Keratinocyte (primary cell): ENCODE data around the gene RRAS2. TPM values are rescaled to one million over a fixed set of nuclear protein-coding genes. Genes with fewer than 3 reads are reported as not detected.
"Not testable (repeated sequence)": the region's sequence is repeated elsewhere in the genome, so short reads cannot be mapped to it uniquely, and the experiment has no call there.

Experiments
- DNase-seq: peaks from one replicate; pipeline ENCODE4 v3.0.0-alpha.2; 2011; ENCODE audit warnings: low read depth, missing footprints, low spot score
- FAIRE-seq: peaks from 2 replicates; lab custom pipeline; 2011; peaks lifted over from hg19 to GRCh38; lab: Jason Lieb, UNC
- H2AFZ ChIP-seq: 2 replicates; pipeline ENCODE4 v1.6.0; 2012; ENCODE audit warnings: low read length, control low read depth, inconsistent platforms; ENCODE audit not compliant: control insufficient read depth
- H3K27ac ChIP-seq: 2 replicates; pipeline ENCODE4 v1.5.1; 2011; ENCODE audit warnings: low read length; ENCODE audit not compliant: control insufficient read depth, insufficient read depth
- H3K27me3 ChIP-seq: 3 replicates; pipeline ENCODE4 v1.6.0; 2011; ENCODE audit warnings: low read length; ENCODE audit not compliant: control insufficient read depth, insufficient read depth; ENCODE audit errors: extremely low read depth
- H3K36me3 ChIP-seq, 2 experiments: 2 replicates in 1 of 2; 3 replicates in 1 of 2; pipeline ENCODE4 v1.5.1; 2011; ENCODE audit warnings: low read length in 2 of 2, mild to moderate bottlenecking in 1 of 2; ENCODE audit not compliant: control insufficient read depth in 2 of 2, insufficient read depth in 2 of 2; ENCODE audit errors: extremely low read depth in 1 of 2
- H3K4me1 ChIP-seq: 3 replicates; pipeline ENCODE4 v1.5.1; 2011; ENCODE audit warnings: low read length; ENCODE audit not compliant: control insufficient read depth, insufficient read depth; ENCODE audit errors: extremely low read depth
- H3K4me2 ChIP-seq: 3 replicates; pipeline ENCODE4 v1.6.0; 2011; ENCODE audit warnings: low read depth, low read length; ENCODE audit not compliant: control insufficient read depth, insufficient read depth; ENCODE audit errors: extremely low read depth
- H3K4me3 ChIP-seq, 3 experiments: fragments of 200-600 bp in 1 of 3; sonication (generic) in 1 of 3; 2 replicates in 2 of 3; 3 replicates in 1 of 3; pipeline ENCODE4 v1.5.1; 2011 to 2016; ENCODE audit warnings: low read length in 3 of 3, mild to moderate bottlenecking in 3 of 3, control low read depth in 2 of 3, inconsistent platforms in 1 of 3, low read depth in 1 of 3, mixed read lengths in 1 of 3, mixed run types in 1 of 3, moderate library complexity in 1 of 3; ENCODE audit not compliant: control insufficient read depth in 2 of 3, insufficient read depth in 2 of 3; ENCODE audit errors: extremely low read depth in 1 of 3
- H3K79me2 ChIP-seq: 2 replicates; pipeline ENCODE4 v1.6.0; 2012; ENCODE audit warnings: low read length; ENCODE audit not compliant: control insufficient read depth, insufficient read depth
- H3K9ac ChIP-seq: 3 replicates; pipeline ENCODE4 v1.6.0; 2011; ENCODE audit warnings: low read length; ENCODE audit not compliant: control insufficient read depth, insufficient read depth; ENCODE audit errors: extremely low read depth
- H3K9me1 ChIP-seq: 3 replicates; pipeline ENCODE4 v1.6.0; 2011; ENCODE audit warnings: low read length; ENCODE audit not compliant: control insufficient read depth, insufficient read depth; ENCODE audit errors: extremely low read depth
- H3K9me3 ChIP-seq: 2 replicates; pipeline ENCODE4 v1.5.1; 2012; ENCODE audit warnings: low read depth, low read length; ENCODE audit not compliant: control insufficient read depth
- H4K20me1 ChIP-seq: 3 replicates; pipeline ENCODE4 v1.6.0; 2011; ENCODE audit warnings: low read length; ENCODE audit not compliant: control insufficient read depth, insufficient read depth; ENCODE audit errors: extremely low read depth
- EZH2 ChIP-seq: IDR thresholded peaks from one replicate; pipeline ENCODE4 v1.6.1; 2012; ENCODE audit warnings: inconsistent platforms, mild to moderate bottlenecking, low read length, moderate library complexity
- dilution Hi-C: fragments of 300-500 bp; cut with MboI; formaldehyde crosslinking; loops from one replicate; pipeline ENCODE4 v1.7.0; 2020; ENCODE audit warnings: low sequenced_read_pairs; ENCODE audit not compliant: extremely low pct_ligation_motif_present
- polyA plus RNA-seq, 5 experiments: library from polyadenylated mRNA; depleted of rRNA in 3 of 5; stranded (reverse) in 3 of 5; stranded (forward) in 1 of 5; unstranded in 1 of 5; fragments of >200 nt; gene quantifications; 1 replicate in 1 of 5; 2 replicates in 3 of 5; 3 replicates in 1 of 5; pipeline versions ENCODE4 v1.2.1 to v1.2.3, GENCODE V29; 2011 to 2012; ENCODE audit warnings: missing spikeins in 2 of 5, low read depth in 1 of 5, low replicate concordance in 1 of 5
- TF ChIP-seq, protein P1 (sequence below), 3 experiments: IDR thresholded peaks in 1 of 3; conservative IDR thresholded peaks in 1 of 3; optimal IDR thresholded peaks in 1 of 3; 2 replicates in 2 of 3; 3 replicates in 1 of 3; pipeline versions ENCODE3 to v1.5.1; 2011; ENCODE audit warnings: low read length in 3 of 3, mild to moderate bottlenecking in 3 of 3, moderate library complexity in 2 of 3, control low read depth in 1 of 3, inconsistent platforms in 1 of 3; ENCODE audit not compliant: insufficient read depth in 2 of 3; ENCODE audit errors: extremely low read depth in 1 of 3

RRAS2 gene
- polyA plus RNA-seq, 1 donor (not counting 4 experiments of a cell fraction or from before 2014, with no cell fraction given), result 99.3 TPM

DNA sequence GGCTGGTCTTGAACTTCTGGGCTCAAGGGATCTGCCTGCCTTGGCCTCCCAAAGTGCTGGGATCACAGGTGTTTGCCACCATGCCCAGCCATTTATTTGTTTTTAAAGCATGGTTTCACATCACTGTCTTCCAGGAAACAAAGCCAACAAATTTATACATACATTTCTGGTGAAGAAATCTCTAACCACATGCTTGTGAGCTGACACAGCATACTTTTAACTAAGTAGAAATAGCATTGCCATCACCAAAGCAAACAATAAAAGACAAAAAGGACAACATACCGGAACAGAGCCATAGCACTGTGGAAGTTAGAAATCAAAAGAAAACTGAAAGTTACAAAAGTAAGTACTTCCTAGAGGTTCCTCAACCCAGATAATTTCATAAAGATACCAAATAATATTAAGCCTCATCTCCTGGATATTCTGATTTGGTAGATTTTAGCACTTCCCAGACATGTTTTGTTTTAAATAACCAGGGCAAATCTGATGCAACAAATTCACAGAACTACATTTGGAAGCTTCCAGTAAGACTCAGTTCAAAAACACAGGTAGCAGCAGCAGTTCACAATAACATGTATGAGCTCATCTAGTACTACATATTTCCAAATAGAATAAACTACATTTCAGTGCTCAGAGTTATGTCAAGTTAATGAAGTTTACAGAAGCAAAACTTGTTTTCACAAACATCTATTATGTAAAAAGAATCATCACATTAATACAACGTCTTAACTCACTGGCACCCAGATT lies 70.6 kb downstream of the RRAS2 start:
- no peak overlapping the region for H3K4me3 ChIP-seq
- no peaks in the 10 kb centered on the region for H4K20me1 ChIP-seq
- dilution Hi-C loops, result no loop called here
- no peak overlapping the region for H3K27ac ChIP-seq
- no peak for TF ChIP-seq EZH2
- TF ChIP-seq, protein P1, sequence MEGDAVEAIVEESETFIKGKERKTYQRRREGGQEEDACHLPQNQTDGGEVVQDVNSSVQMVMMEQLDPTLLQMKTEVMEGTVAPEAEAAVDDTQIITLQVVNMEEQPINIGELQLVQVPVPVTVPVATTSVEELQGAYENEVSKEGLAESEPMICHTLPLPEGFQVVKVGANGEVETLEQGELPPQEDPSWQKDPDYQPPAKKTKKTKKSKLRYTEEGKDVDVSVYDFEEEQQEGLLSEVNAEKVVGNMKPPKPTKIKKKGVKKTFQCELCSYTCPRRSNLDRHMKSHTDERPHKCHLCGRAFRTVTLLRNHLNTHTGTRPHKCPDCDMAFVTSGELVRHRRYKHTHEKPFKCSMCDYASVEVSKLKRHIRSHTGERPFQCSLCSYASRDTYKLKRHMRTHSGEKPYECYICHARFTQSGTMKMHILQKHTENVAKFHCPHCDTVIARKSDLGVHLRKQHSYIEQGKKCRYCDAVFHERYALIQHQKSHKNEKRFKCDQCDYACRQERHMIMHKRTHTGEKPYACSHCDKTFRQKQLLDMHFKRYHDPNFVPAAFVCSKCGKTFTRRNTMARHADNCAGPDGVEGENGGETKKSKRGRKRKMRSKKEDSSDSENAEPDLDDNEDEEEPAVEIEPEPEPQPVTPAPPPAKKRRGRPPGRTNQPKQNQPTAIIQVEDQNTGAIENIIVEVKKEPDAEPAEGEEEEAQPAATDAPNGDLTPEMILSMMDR (optimal IDR thresholded peaks at IDR 0.05 in 1 of 3, IDR thresholded peaks at IDR 0.05 in 1 of 3, conservative IDR thresholded peaks at IDR 0.05 in 1 of 3; ENCODE audit: extremely low read depth in 1 of 3, insufficient read depth in 2 of 3, low read length in 3 of 3), result no peak
- DNase-seq, result no peak
- H3K27me3 ChIP-seq, result no peaks in the 10 kb centered on the region
- H2AFZ ChIP-seq, result no peak overlapping the region
- FAIRE-seq, result no peak
- no peak overlapping the region for H3K4me2 ChIP-seq
- H3K79me2 ChIP-seq, result no peaks in the 10 kb centered on the region
- no peaks in the 10 kb centered on the region for H3K4me1 ChIP-seq
- peaks cover 0 to 16% of the 10 kb centered on the region in 2 experiments for H3K36me3 ChIP-seq
- H3K9me3 ChIP-seq, result no peaks in the 10 kb centered on the region
- H3K9ac ChIP-seq, result no peak overlapping the region
- H3K9me1 ChIP-seq, result no peaks in the 10 kb centered on the region

DNA sequence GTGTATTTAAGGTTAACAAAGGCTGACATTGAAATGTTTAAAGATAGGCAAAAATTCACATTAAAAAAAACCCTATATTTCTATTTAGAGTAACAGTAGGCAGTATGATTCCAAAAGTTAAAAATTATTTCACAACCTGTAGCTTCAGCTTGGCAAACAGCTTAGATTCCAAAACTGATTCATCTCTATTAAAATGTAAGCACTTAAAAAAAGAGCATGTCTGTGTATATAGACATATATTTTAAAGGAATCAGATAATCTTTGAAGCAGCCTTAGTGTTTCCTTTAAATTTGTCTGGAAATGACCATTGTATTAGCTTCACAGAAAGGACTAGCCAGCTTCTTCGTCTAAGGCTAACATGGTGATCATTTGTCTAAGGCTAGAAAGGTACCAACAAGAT lies 80.1 kb downstream of the RRAS2 start:
- H3K27me3 ChIP-seq, H2AFZ ChIP-seq, H3K9me3 ChIP-seq, DNase-seq, H3K36me3 ChIP-seq, H3K9ac ChIP-seq, H4K20me1 ChIP-seq, H3K4me3 ChIP-seq, dilution Hi-C loops, H3K9me1 ChIP-seq, H3K79me2 ChIP-seq, H3K4me2 ChIP-seq, H3K27ac ChIP-seq, H3K4me1 ChIP-seq: not testable (repeated sequence)
- peak; percentile 26 for FAIRE-seq

DNA sequence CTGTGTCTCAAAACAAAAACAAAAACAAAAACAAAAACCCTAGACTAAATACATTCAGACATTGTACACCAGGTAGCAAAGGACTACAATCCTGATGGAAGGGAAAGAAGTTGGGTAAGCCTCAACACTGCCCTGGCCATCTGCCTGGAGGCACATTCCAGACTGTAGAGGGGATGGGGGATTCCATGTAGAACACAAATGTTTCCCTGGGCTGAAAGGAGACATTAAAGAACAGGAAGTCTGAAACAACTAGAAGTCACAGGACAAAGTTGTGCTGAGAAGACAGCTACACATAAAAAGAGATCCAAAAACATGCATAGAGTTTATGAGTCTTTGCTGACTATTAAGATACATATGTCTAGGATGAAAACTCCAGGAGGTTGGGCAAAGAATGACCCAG lies 83.9 kb downstream of the RRAS2 start:
- Histone ChIP-seq H3K27me3 (no peaks in the 10 kb centered on the region), H3K9ac (no peak overlapping the region), H3K9me1 (no peaks in the 10 kb centered on the region), H3K9me3 (no peaks in the 10 kb centered on the region), H2AFZ (no peak overlapping the region), H3K36me3 (peaks cover 9 to 12% of the 10 kb centered on the region in 2 experiments), H3K4me1 (no peaks in the 10 kb centered on the region), H3K4me2 (no peak overlapping the region), H4K20me1 (no peaks in the 10 kb centered on the region), H3K4me3 (no peak overlapping the region), H3K79me2 (no peaks in the 10 kb centered on the region), H3K27ac (no peak overlapping the region)
- DNase-seq, result no peak
- dilution Hi-C loops, result no loop called here
- TF ChIP-seq, protein P1 (optimal IDR thresholded peaks at IDR 0.05 in 1 of 3, IDR thresholded peaks at IDR 0.05 in 1 of 3, conservative IDR thresholded peaks at IDR 0.05 in 1 of 3; ENCODE audit: extremely low read depth in 1 of 3, insufficient read depth in 2 of 3, low read length in 3 of 3), result no peak
- TF ChIP-seq EZH2, result no peak
- no peak for FAIRE-seq
